ENCODE data around the gene ARID5A. TPM values are rescaled to one million over a fixed set of nuclear protein-coding genes. Genes with fewer than 3 reads are reported as not detected.

ARID5A gene
- total and polyA plus RNA-seq, 2 experiments from 2014 or later, result 5.5 to 7.7 TPM

DNA sequence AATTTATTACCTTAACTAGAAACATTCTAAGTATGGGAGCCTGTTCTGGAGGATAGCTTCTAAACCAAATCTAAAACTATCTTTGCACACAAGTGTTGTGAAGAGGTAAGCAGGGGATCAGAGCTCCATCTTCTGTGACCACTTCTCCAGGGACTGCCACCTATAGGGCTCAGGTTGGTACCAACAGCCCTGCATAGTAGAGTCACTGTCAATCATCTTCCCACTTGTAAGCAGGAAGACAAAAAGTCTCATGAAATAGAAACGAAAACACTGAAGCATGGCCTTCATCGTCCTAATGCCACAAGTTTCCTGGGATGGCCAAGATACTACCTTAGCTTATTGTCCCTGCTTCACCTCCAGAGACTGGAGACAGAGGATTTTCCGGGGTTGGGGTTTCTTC lies 57.7 kb downstream of the ARID5A start:
- Mint-ChIP-seq H3K27me3 (ENCODE audit: insufficient read depth, low read depth, poor library complexity) (no peaks in the 10 kb centered on the region), H3K36me3 (ENCODE audit: low read depth) (peaks cover 43% of the 10 kb centered on the region), H3K4me1 (no peaks in the 10 kb centered on the region), H3K27ac (no peak overlapping the region), H3K9me3 (no peaks in the 10 kb centered on the region), H3K4me3 (no peak overlapping the region)
- Histone ChIP-seq H3K9me2 (ENCODE audit: insufficient read depth) (no peaks in the 10 kb centered on the region), H3K79me2 (replicated peaks; ENCODE audit: insufficient read depth) (no peaks in the 10 kb centered on the region), H3K27ac (ENCODE audit: low read depth) (no peak overlapping the region), H3K36me3 (ENCODE audit: insufficient read depth) (0 out of 2 replicates have a peak, but pooled peaks cover 23% of the 10 kb centered on the region), H3K4me3 (no peak overlapping the region), H3F3A (replicated peaks; ENCODE audit: low read depth) (no peaks in the 10 kb centered on the region), H3K27me3 (ENCODE audit: insufficient read depth) (no peaks in the 10 kb centered on the region), H3K4me1 (ENCODE audit: insufficient read depth) (no peaks in the 10 kb centered on the region), H2AFZ (no peak overlapping the region), H4K20me1 (replicated peaks; ENCODE audit: insufficient read depth) (no peaks in the 10 kb centered on the region; the same call in 1 of the 2 replicates), H3K4me2 (no peak overlapping the region)
- TF ChIP-seq EZH2 (IDR thresholded peaks at IDR 0.05; ENCODE audit: low read depth, unreplicated experiment) (no peak), JUNB (IDR thresholded peaks at IDR 0.05; ENCODE audit: unreplicated experiment) (no peak)
- DNase-seq (ENCODE audit: low spot score) (no peak), ATAC-seq (no peak)

DNA sequence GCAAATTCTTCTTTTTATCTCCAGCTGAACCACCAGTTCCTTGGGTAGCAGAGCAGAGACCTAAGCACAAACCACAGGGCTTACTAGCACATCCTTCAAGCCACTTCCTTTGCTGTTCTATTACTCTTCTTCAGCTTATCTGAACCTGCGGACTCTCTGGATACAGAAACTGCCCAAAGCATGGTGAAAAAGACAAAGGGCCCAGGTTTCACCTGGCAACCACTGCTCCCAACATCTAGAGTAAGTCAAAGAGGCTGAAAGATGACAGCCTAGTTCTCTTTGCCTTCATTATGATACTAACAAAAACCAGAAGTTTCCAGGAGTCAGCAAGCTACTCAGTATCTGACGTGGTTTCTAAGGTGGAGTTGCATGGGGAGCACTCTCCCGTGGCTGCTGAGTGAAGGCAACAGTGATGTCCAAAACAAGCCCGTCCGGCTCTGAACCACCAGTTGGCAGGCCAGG lies 58.2 kb downstream of the ARID5A start:
- 0 out of 2 replicates have a peak, but pooled peaks cover 23% of the 10 kb centered on the region for H3K36me3 ChIP-seq (ENCODE audit: insufficient read depth)
- no peaks in the 10 kb centered on the region for H3K27me3 Mint-ChIP-seq (ENCODE audit: insufficient read depth, low read depth, poor library complexity)
- H4K20me1 ChIP-seq (replicated peaks; ENCODE audit: insufficient read depth), result no peaks in the 10 kb centered on the region; the same call in 1 of the 2 replicates
- TF ChIP-seq NANOG (IDR thresholded peaks at IDR 0.05; ENCODE audit: borderline replicate concordance), result no peak
- TF ChIP-seq ZNF331 (CRISPR knock-in tag; IDR thresholded peaks at IDR 0.05; ENCODE audit: low read depth), result no peak
- no peak for TF ChIP-seq ZNF114 (CRISPR knock-in tag; IDR thresholded peaks at IDR 0.05)
- TF ChIP-seq, protein P1, sequence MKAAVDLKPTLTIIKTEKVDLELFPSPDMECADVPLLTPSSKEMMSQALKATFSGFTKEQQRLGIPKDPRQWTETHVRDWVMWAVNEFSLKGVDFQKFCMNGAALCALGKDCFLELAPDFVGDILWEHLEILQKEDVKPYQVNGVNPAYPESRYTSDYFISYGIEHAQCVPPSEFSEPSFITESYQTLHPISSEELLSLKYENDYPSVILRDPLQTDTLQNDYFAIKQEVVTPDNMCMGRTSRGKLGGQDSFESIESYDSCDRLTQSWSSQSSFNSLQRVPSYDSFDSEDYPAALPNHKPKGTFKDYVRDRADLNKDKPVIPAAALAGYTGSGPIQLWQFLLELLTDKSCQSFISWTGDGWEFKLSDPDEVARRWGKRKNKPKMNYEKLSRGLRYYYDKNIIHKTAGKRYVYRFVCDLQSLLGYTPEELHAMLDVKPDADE (IDR thresholded peaks at IDR 0.05), result no peak
- TF ChIP-seq EZH2phosphoT487 (IDR thresholded peaks at IDR 0.05; ENCODE audit: unreplicated experiment), result no peak
- TF ChIP-seq, protein P2, sequence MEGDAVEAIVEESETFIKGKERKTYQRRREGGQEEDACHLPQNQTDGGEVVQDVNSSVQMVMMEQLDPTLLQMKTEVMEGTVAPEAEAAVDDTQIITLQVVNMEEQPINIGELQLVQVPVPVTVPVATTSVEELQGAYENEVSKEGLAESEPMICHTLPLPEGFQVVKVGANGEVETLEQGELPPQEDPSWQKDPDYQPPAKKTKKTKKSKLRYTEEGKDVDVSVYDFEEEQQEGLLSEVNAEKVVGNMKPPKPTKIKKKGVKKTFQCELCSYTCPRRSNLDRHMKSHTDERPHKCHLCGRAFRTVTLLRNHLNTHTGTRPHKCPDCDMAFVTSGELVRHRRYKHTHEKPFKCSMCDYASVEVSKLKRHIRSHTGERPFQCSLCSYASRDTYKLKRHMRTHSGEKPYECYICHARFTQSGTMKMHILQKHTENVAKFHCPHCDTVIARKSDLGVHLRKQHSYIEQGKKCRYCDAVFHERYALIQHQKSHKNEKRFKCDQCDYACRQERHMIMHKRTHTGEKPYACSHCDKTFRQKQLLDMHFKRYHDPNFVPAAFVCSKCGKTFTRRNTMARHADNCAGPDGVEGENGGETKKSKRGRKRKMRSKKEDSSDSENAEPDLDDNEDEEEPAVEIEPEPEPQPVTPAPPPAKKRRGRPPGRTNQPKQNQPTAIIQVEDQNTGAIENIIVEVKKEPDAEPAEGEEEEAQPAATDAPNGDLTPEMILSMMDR (conservative IDR thresholded peaks at IDR 0.05; ENCODE audit: low read depth in 2 of 2), result no peak
- TF ChIP-seq, protein P3, sequence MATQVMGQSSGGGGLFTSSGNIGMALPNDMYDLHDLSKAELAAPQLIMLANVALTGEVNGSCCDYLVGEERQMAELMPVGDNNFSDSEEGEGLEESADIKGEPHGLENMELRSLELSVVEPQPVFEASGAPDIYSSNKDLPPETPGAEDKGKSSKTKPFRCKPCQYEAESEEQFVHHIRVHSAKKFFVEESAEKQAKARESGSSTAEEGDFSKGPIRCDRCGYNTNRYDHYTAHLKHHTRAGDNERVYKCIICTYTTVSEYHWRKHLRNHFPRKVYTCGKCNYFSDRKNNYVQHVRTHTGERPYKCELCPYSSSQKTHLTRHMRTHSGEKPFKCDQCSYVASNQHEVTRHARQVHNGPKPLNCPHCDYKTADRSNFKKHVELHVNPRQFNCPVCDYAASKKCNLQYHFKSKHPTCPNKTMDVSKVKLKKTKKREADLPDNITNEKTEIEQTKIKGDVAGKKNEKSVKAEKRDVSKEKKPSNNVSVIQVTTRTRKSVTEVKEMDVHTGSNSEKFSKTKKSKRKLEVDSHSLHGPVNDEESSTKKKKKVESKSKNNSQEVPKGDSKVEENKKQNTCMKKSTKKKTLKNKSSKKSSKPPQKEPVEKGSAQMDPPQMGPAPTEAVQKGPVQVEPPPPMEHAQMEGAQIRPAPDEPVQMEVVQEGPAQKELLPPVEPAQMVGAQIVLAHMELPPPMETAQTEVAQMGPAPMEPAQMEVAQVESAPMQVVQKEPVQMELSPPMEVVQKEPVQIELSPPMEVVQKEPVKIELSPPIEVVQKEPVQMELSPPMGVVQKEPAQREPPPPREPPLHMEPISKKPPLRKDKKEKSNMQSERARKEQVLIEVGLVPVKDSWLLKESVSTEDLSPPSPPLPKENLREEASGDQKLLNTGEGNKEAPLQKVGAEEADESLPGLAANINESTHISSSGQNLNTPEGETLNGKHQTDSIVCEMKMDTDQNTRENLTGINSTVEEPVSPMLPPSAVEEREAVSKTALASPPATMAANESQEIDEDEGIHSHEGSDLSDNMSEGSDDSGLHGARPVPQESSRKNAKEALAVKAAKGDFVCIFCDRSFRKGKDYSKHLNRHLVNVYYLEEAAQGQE (IDR thresholded peaks at IDR 0.05; ENCODE audit: unreplicated experiment), result no peak
- TF ChIP-seq CREB1 (CRISPR knock-in tag; IDR thresholded peaks at IDR 0.05; ENCODE audit: low read depth), result no peak
- no peak for TF ChIP-seq POLR2AphosphoS5 (IDR thresholded peaks at IDR 0.05; ENCODE audit: low read depth)
- no peak for TF ChIP-seq STAT1 (IDR thresholded peaks at IDR 0.05; ENCODE audit: unreplicated experiment)
- TF ChIP-seq JUNB (IDR thresholded peaks at IDR 0.05; ENCODE audit: unreplicated experiment), result no peak

More for the DNA sequence above, 58.2 kb downstream of the ARID5A start:
- H3K27ac ChIP-seq (ENCODE audit: low read depth), result no peak overlapping the region
- Mint-ChIP-seq H3K4me1 (no peaks in the 10 kb centered on the region), H3K27ac (no peak overlapping the region), H3K4me3 (no peak overlapping the region), H3K36me3 (ENCODE audit: low read depth) (peaks cover 43% of the 10 kb centered on the region), H3K9me3 (no peaks in the 10 kb centered on the region)
- no peak overlapping the region for H3K4me2 ChIP-seq
- no peaks in the 10 kb centered on the region for H3K4me1 ChIP-seq (ENCODE audit: insufficient read depth)
- no peaks in the 10 kb centered on the region for H3K27me3 ChIP-seq (ENCODE audit: insufficient read depth)
- DNase-seq (ENCODE audit: low spot score) (no peak), ATAC-seq (no peak)
- H3K79me2 ChIP-seq (replicated peaks; ENCODE audit: insufficient read depth), result no peaks in the 10 kb centered on the region
- H3K4me3 ChIP-seq, result no peak overlapping the region
- no peaks in the 10 kb centered on the region for H3K9me2 ChIP-seq (ENCODE audit: insufficient read depth)
- H3F3A ChIP-seq (replicated peaks; ENCODE audit: low read depth), result no peaks in the 10 kb centered on the region
- H2AFZ ChIP-seq, result no peak overlapping the region
